ENCODE measurements around the gene ELMO1.

ELMO1 gene

GRCh38 chr7:36964297-36964696 lies 484.4 kb downstream of the ELMO1 start:
- DNase-seq (ENCODE audit: low read depth in 2 of 2, low spot score in 1 of 2) = no peak

GRCh38 chr7:36962367-36962766 lies 486.3 kb downstream of the ELMO1 start:
- DNase-seq (ENCODE audit: low read depth in 2 of 2, low spot score in 1 of 2) = no peak

- no peak for DNase-seq (ENCODE audit: low read depth in 2 of 2, low spot score in 1 of 2)
These were observed 487.0 kb downstream of the ELMO1 start for GRCh38 chr7:36961693-36962092.

GRCh38 chr7:36961097-36961496 lies 487.6 kb downstream of the ELMO1 start:
- no peak for DNase-seq (ENCODE audit: low read depth in 2 of 2, low spot score in 1 of 2)

- no peak for DNase-seq (ENCODE audit: low read depth in 2 of 2, low spot score in 1 of 2)
These were observed 488.6 kb downstream of the ELMO1 start for GRCh38 chr7:36960105-36960504.

GRCh38 chr7:36958111-36958733 lies 490.4 kb downstream of the ELMO1 start:
- DNase-seq (ENCODE audit: low read depth in 2 of 2, low spot score in 1 of 2) = no peak

GRCh38 chr7:36957620-36958019 lies 491.0 kb downstream of the ELMO1 start:
- DNase-seq (ENCODE audit: low read depth in 2 of 2, low spot score in 1 of 2) = no peak

- DNase-seq (ENCODE audit: low read depth in 2 of 2, low spot score in 1 of 2) = no peak
These were observed 491.9 kb downstream of the ELMO1 start for GRCh38 chr7:36956814-36957213.

GRCh38 chr7:36955456-36956129 lies 493.1 kb downstream of the ELMO1 start:
- no peak for DNase-seq (ENCODE audit: low read depth in 2 of 2, low spot score in 1 of 2)

GRCh38 chr7:36951257-36951697 lies 497.4 kb downstream of the ELMO1 start:
- no peak for DNase-seq (ENCODE audit: low read depth in 2 of 2, low spot score in 1 of 2)

- no peak for DNase-seq (ENCODE audit: low read depth in 2 of 2, low spot score in 1 of 2)
These were observed 498.7 kb downstream of the ELMO1 start for GRCh38 chr7:36949711-36950600.

- DNase-seq (ENCODE audit: low read depth in 2 of 2, low spot score in 1 of 2) = no peak
These were observed 502.3 kb downstream of the ELMO1 start for GRCh38 chr7:36946401-36946739.

GRCh38 chr7:36945612-36946400 lies 502.9 kb downstream of the ELMO1 start:
- no peak for DNase-seq (ENCODE audit: low read depth in 2 of 2, low spot score in 1 of 2)

GRCh38 chr7:36944838-36945237 lies 503.8 kb downstream of the ELMO1 start:
- no peak for DNase-seq (ENCODE audit: low read depth in 2 of 2, low spot score in 1 of 2)

- DNase-seq (ENCODE audit: low read depth in 2 of 2, low spot score in 1 of 2) = no peak
These were observed 504.9 kb downstream of the ELMO1 start for GRCh38 chr7:36943591-36944435.

GRCh38 chr7:36942955-36943354 lies 505.7 kb downstream of the ELMO1 start:
- DNase-seq (ENCODE audit: low read depth in 2 of 2, low spot score in 1 of 2) = no peak

GRCh38 chr7:36942541-36942940 lies 506.1 kb downstream of the ELMO1 start:
- DNase-seq (ENCODE audit: low read depth in 2 of 2, low spot score in 1 of 2) = no peak

GRCh38 chr7:36942025-36942424 lies 506.6 kb downstream of the ELMO1 start:
- DNase-seq (ENCODE audit: low read depth in 2 of 2, low spot score in 1 of 2) = no peak

GRCh38 chr7:36941359-36941758 lies 507.3 kb downstream of the ELMO1 start:
- no peak for DNase-seq (ENCODE audit: low read depth in 2 of 2, low spot score in 1 of 2)

- DNase-seq (ENCODE audit: low read depth in 2 of 2, low spot score in 1 of 2) = no peak
These were observed 508.8 kb downstream of the ELMO1 start for GRCh38 chr7:36939816-36940215.
